ENCODE data around the gene HDAC11. TPM values are rescaled to one million over a fixed set of nuclear protein-coding genes. Genes with fewer than 3 reads are reported as not detected.

HDAC11 gene
- total and polyA plus RNA-seq, 4 donors = 2.5 to 9.0 (median 3.2) TPM

GRCh38 chr3:13517253-13517977 lies 37.3 kb downstream of the HDAC11 start:
- peaks cover 0 to 9% (median 5%) of the 10 kb centered on the region in 4 donors for H3K27me3 ChIP-seq (ENCODE audit: control insufficient read depth in 4 of 4, insufficient read depth in 4 of 4, low read length in 3 of 4)
- H3K9me3 ChIP-seq (ENCODE audit: control insufficient read depth in 4 of 4, low read length in 3 of 4) = peaks cover 0 to 4% (median 0%) of the 10 kb centered on the region in 4 donors
- no peaks in the 10 kb centered on the region for H3K4me1 ChIP-seq (ENCODE audit: control insufficient read depth in 4 of 4, insufficient read depth in 4 of 4, low read length in 3 of 4)
- TF ChIP-seq GABPA (IDR thresholded peaks at IDR 0.05 in 1 of 2, conservative IDR thresholded peaks at IDR 0.05 in 1 of 2) (no peak), HNF4G (IDR thresholded peaks at IDR 0.05) (no peak), REST (IDR thresholded peaks at IDR 0.05) (no peak), MAX (IDR thresholded peaks at IDR 0.05) (no peak), JUND (IDR thresholded peaks at IDR 0.05) (no peak), RXRA (IDR thresholded peaks at IDR 0.05) (no peak), HNF4A (conservative IDR thresholded peaks at IDR 0.05) (no peak), SP1 (IDR thresholded peaks at IDR 0.05) (no peak), RAD21 (IDR thresholded peaks at IDR 0.05) (no peak), FOXA2 (IDR thresholded peaks at IDR 0.05) (no peak)
- no peak overlapping the region for H3K4me3 ChIP-seq (ENCODE audit: low read depth in 1 of 3, low read length in 3 of 3)
- H3K27ac ChIP-seq (ENCODE audit: low read depth in 1 of 2, low read length in 2 of 2) = no peak overlapping the region
- WGBS = 71% methylated on average over 18 of the region's 18 CpGs
- DNase-seq (ENCODE audit: low spot score) = no peak
- no peak overlapping the region for H3K9ac ChIP-seq (ENCODE audit: low read depth in 1 of 2, low read length in 2 of 2)
- no peaks in the 10 kb centered on the region for H3K36me3 ChIP-seq (ENCODE audit: control insufficient read depth in 4 of 4, insufficient read depth in 3 of 4, low read depth in 1 of 4, low read length in 3 of 4)

GRCh38 chr3:13518516-13518953 lies 38.4 kb downstream of the HDAC11 start:
- DNase-seq (ENCODE audit: low spot score) = no peak
- peaks cover 0 to 4% (median 0%) of the 10 kb centered on the region in 4 donors for H3K9me3 ChIP-seq (ENCODE audit: control insufficient read depth in 4 of 4, low read length in 3 of 4)
- H3K9ac ChIP-seq (ENCODE audit: low read depth in 1 of 2, low read length in 2 of 2) = no peak overlapping the region
- WGBS = 80% methylated on average over 15 of the region's 15 CpGs
- peaks cover 0 to 9% (median 5%) of the 10 kb centered on the region in 4 donors for H3K27me3 ChIP-seq (ENCODE audit: control insufficient read depth in 4 of 4, insufficient read depth in 4 of 4, low read length in 3 of 4)
- TF ChIP-seq NR2F2 (IDR thresholded peaks at IDR 0.05) (no peak), SP1 (IDR thresholded peaks at IDR 0.05) (no peak), MAX (IDR thresholded peaks at IDR 0.05) (no peak), RAD21 (IDR thresholded peaks at IDR 0.05) (no peak), FOXA2 (IDR thresholded peaks at IDR 0.05) (no peak)
- no peak overlapping the region for H3K4me3 ChIP-seq (ENCODE audit: low read depth in 1 of 3, low read length in 3 of 3)
- H3K36me3 ChIP-seq (ENCODE audit: control insufficient read depth in 4 of 4, insufficient read depth in 3 of 4, low read depth in 1 of 4, low read length in 3 of 4) = no peaks in the 10 kb centered on the region
- no peak overlapping the region for H3K27ac ChIP-seq (ENCODE audit: low read depth in 1 of 2, low read length in 2 of 2)
- H3K4me1 ChIP-seq (ENCODE audit: control insufficient read depth in 4 of 4, insufficient read depth in 4 of 4, low read length in 3 of 4) = no peaks in the 10 kb centered on the region

GRCh38 chr3:13519006-13519791 lies 39.1 kb downstream of the HDAC11 start:
- no peak overlapping the region for H3K27ac ChIP-seq (ENCODE audit: low read depth in 1 of 2, low read length in 2 of 2)
- no peaks in the 10 kb centered on the region for H3K36me3 ChIP-seq (ENCODE audit: control insufficient read depth in 4 of 4, insufficient read depth in 3 of 4, low read depth in 1 of 4, low read length in 3 of 4)
- no peak for TF ChIP-seq JUND (IDR thresholded peaks at IDR 0.05)
- no peak for TF ChIP-seq ATF3 (IDR thresholded peaks at IDR 0.05)
- TF ChIP-seq RXRA (IDR thresholded peaks at IDR 0.05) = no peak
- TF ChIP-seq HNF4G (IDR thresholded peaks at IDR 0.05) = no peak
- TF ChIP-seq SP1 (IDR thresholded peaks at IDR 0.05) = no peak
- no peak for TF ChIP-seq EGR1 (IDR thresholded peaks at IDR 0.05; ENCODE audit: low read depth in 2 of 2)
- no peak for TF ChIP-seq REST (IDR thresholded peaks at IDR 0.05)
- no peak for TF ChIP-seq CTCF (IDR thresholded peaks at IDR 0.05; ENCODE audit: low read depth, low read length, missing input control)

More at GRCh38 chr3:13519006-13519791, 39.1 kb downstream of the HDAC11 start:
- no peak for DNase-seq (ENCODE audit: low spot score)
- no peak overlapping the region for H3K4me3 ChIP-seq (ENCODE audit: low read depth in 1 of 3, low read length in 3 of 3)
- no peaks in the 10 kb centered on the region for H3K4me1 ChIP-seq (ENCODE audit: control insufficient read depth in 4 of 4, insufficient read depth in 4 of 4, low read length in 3 of 4)
- H3K9me3 ChIP-seq (ENCODE audit: control insufficient read depth in 4 of 4, low read length in 3 of 4) = peaks cover 0 to 4% (median 0%) of the 10 kb centered on the region in 4 donors
- peaks cover 0 to 9% (median 5%) of the 10 kb centered on the region in 4 donors for H3K27me3 ChIP-seq (ENCODE audit: control insufficient read depth in 4 of 4, insufficient read depth in 4 of 4, low read length in 3 of 4)
- no peak overlapping the region for H3K9ac ChIP-seq (ENCODE audit: low read depth in 1 of 2, low read length in 2 of 2)
- 80% methylated on average over 19 of the region's 19 CpGs for WGBS
